HepG2 (cell line): Measurements from ENCODE around the gene RERE. TPM values are rescaled to one million over a fixed set of nuclear protein-coding genes. Genes with fewer than 3 reads are reported as not detected.

Experiments
- ATF6 ChIP-seq: sonication (generic); formaldehyde crosslinking; conservative IDR thresholded peaks from 2 replicates; pipeline ENCODE4 v1.4.0; 2020; ENCODE audit warnings: missing genetic modification reagents
- ATF7-NPFF ChIP-seq: sonication (generic); formaldehyde crosslinking; IDR thresholded peaks from 2 replicates; pipeline ENCODE4 v1.8.1; 2023; ENCODE audit warnings: mild to moderate bottlenecking, low read depth, missing genetic modification reagents, moderate library complexity
- GZF1 ChIP-seq: sonication (generic); formaldehyde crosslinking; IDR thresholded peaks from 2 replicates; pipeline ENCODE4 v1.5.1; 2020; ENCODE audit warnings: mild to moderate bottlenecking, missing genetic modification reagents
- ISL2 ChIP-seq: sonication (generic); formaldehyde crosslinking; IDR thresholded peaks from 2 replicates; pipeline ENCODE4 v1.5.0; 2020; ENCODE audit warnings: missing genetic modification reagents
- ISX ChIP-seq: sonication (generic); formaldehyde crosslinking; conservative IDR thresholded peaks from 2 replicates; pipeline ENCODE4 v1.5.0; 2020; ENCODE audit warnings: missing genetic modification reagents
- JUNB ChIP-seq: sonication (generic); formaldehyde crosslinking; IDR thresholded peaks from 2 replicates; pipeline ENCODE4 v1.8.0; 2022; ENCODE audit warnings: missing genetic modification reagents, mild to moderate bottlenecking, borderline replicate concordance
- NONO ChIP-seq, 2 experiments: fragments of 450-650 bp in 1 of 2; sonication (generic) in 1 of 2; formaldehyde crosslinking in 1 of 2; IDR thresholded peaks in 1 of 2; conservative IDR thresholded peaks in 1 of 2; 2 replicates each; pipeline versions ENCODE4 v1.6.1 to v1.8.0; 2017 to 2022; ENCODE audit warnings: mild to moderate bottlenecking in 1 of 2, missing genetic modification reagents in 1 of 2, moderate library complexity in 1 of 2
- RFX1 ChIP-seq: fragments of 450-650 bp; IDR thresholded peaks from 2 replicates; pipeline ENCODE4 v1.6.1; 2017
- SIN3A ChIP-seq: IDR thresholded peaks from 2 replicates; pipeline ENCODE4 v1.6.1; 2011; ENCODE audit warnings: low read depth, mild to moderate bottlenecking, control low read depth, low read length, borderline replicate concordance
- SP1 ChIP-seq, 2 experiments: fragments of 450-650 bp in 1 of 2; sonication (generic) in 1 of 2; formaldehyde crosslinking in 1 of 2; IDR thresholded peaks; 2 replicates each; pipeline versions ENCODE4 v1.4.0 to v1.6.1; 2016 to 2020; ENCODE audit warnings: missing genetic modification reagents in 1 of 2
- TBX2 ChIP-seq: sonication (generic); formaldehyde crosslinking; IDR thresholded peaks from 2 replicates; pipeline ENCODE4 v1.5.0; 2020; ENCODE audit warnings: missing genetic modification reagents, mild to moderate bottlenecking, borderline replicate concordance
- TFDP1 ChIP-seq: IDR thresholded peaks from 2 replicates; pipeline ENCODE4 v1.6.1; 2016; ENCODE audit warnings: missing compliant biosample characterization, missing genetic modification reagents, borderline replicate concordance
- THRA ChIP-seq: sonication (generic); formaldehyde crosslinking; IDR thresholded peaks from 2 replicates; pipeline ENCODE4 v1.4.0; 2020; ENCODE audit warnings: missing genetic modification reagents, borderline replicate concordance
- YY1 ChIP-seq: IDR thresholded peaks from 2 replicates; pipeline ENCODE4 v1.6.1; 2011; ENCODE audit warnings: low read length, low read depth, moderate library complexity, mild to moderate bottlenecking; ENCODE audit not compliant: insufficient read depth, insufficient replicate concordance
- ZNF136 ChIP-seq: sonication (generic); formaldehyde crosslinking; IDR thresholded peaks from 2 replicates; pipeline ENCODE4 v1.8.1; 2022; ENCODE audit warnings: low read depth, mild to moderate bottlenecking, moderate library complexity, missing genetic modification reagents
- ZNF574 ChIP-seq: sonication (generic); formaldehyde crosslinking; IDR thresholded peaks from 2 replicates; pipeline ENCODE4 v1.4.0; 2020; ENCODE audit warnings: missing genetic modification reagents
- ZNF652 ChIP-seq: IDR thresholded peaks from 2 replicates; pipeline ENCODE4 v1.6.1; 2016; ENCODE audit warnings: low read depth, borderline replicate concordance
- ZNF75D ChIP-seq: sonication (generic); formaldehyde crosslinking; IDR thresholded peaks from 2 replicates; pipeline ENCODE4 v1.8.1; 2023; ENCODE audit warnings: missing genetic modification reagents, mild to moderate bottlenecking, borderline replicate concordance
- ZNF792 ChIP-seq: IDR thresholded peaks from 2 replicates; pipeline ENCODE4 v1.6.1; 2016
- ZNF883 ChIP-seq: sonication (generic); formaldehyde crosslinking; IDR thresholded peaks from 2 replicates; pipeline ENCODE4 v1.5.1; 2020; ENCODE audit warnings: mild to moderate bottlenecking, missing genetic modification reagents; ENCODE audit errors: not compliant biosample characterization
- polyA plus RNA-seq, 8 experiments: library from polyadenylated mRNA; depleted of rRNA in 3 of 8; stranded (reverse) in 7 of 8; unstranded in 1 of 8; fragments of >200 nt; fragmentation: Illumina TruSeq in 4 of 8; extraction: Trizol in 4 of 8; gene quantifications; 2 replicates each; pipeline versions ENCODE4 v1.2.1 to v1.2.3, GENCODE V29; 2011 to 2016; ENCODE audit warnings: low read depth in 4 of 8, missing spikeins in 1 of 8, mixed read lengths in 1 of 8; ENCODE audit not compliant: insufficient read depth in 1 of 8
- total RNA-seq, 5 experiments: library from RNA; depleted of rRNA; stranded (reverse); fragments of >200 nt; fragmentation: Illumina TruSeq; extraction: Trizol; gene quantifications; 2 replicates each; pipeline ENCODE4 v1.2.3, GENCODE V29; 2016; ENCODE audit warnings: low read depth in 1 of 5

The RERE gene
- total and polyA plus RNA-seq, 2 of the 13 experiments (the other 11 are each of a cell fraction or from before 2014, with no cell fraction given) = 18.3 to 21.9 TPM

- TF ChIP-seq ATF7-NPFF (CRISPR knock-in tag) (peak; percentile 86; the same call in 1 of the 2 replicates), SP1 (IDR thresholded peaks at IDR 0.05) (no peak), SP1 (CRISPR knock-in tag; IDR thresholded peaks at IDR 0.05) (peak; percentile 29; the same call in 1 of the 2 replicates), ZNF75D (CRISPR knock-in tag) (no peak), ZNF136 (CRISPR knock-in tag) (no peak), YY1 (peak; percentile 84), GZF1 (CRISPR knock-in tag) (no peak), TFDP1 (CRISPR knock-in tag) (0 out of 2 replicates have a peak, but pooled peaks have one; percentile 50), JUNB (CRISPR knock-in tag) (no peak), TBX2 (CRISPR knock-in tag) (peak; percentile 67; the same call in 1 of the 2 replicates), ATF6 (CRISPR knock-in tag) (no peak), RFX1 (no peak), ISL2 (CRISPR knock-in tag) (peak; percentile 43; the same call in 1 of the 2 replicates), ZNF652 (CRISPR knock-in tag) (peak; percentile 46; the same call in 1 of the 2 replicates), ZNF883 (CRISPR knock-in tag) (peak; percentile 61), SIN3A (peak; percentile 52; the same call in 1 of the 2 replicates), THRA (CRISPR knock-in tag) (peak; percentile 35; the same call in 1 of the 2 replicates), ZNF574 (CRISPR knock-in tag) (peak; percentile 69), ZNF792 (no peak), ISX (CRISPR knock-in tag) (no peak), NONO (IDR thresholded peaks at IDR 0.05) (no peak), NONO (CRISPR knock-in tag; conservative IDR thresholded peaks at IDR 0.05) (peak; percentile 42; the same call in 1 of the 2 replicates)
Measured at GRCh38 chr1:8702850-8703810, 114.3 kb downstream of the RERE start (continued).
